Left lung (tissue), 10 donors: ENCODE results near the gene PLCL2. TPM values are rescaled to one million over a fixed set of nuclear protein-coding genes. Genes with fewer than 3 reads are reported as not detected.

Source experiments
- ATAC-seq: fragments of 200-7000 bp; cut with Tn5 transposase; one replicate; pipeline ENCODE4 v1.9.1; 2020; ENCODE audit warnings: moderate library complexity
- DNase-seq, 4 donors: peaks; one replicate each; pipeline ENCODE4 v3.0.0-alpha.2; 2013 to 2020
- H3K27ac ChIP-seq, 2 donors: fragments of 200-600 bp; sonication (generic) in 1 of 2; one replicate each; pipeline versions ENCODE4 v1.5.0 to v1.8.0; 2020 to 2021
- H3K27me3 ChIP-seq, 2 donors: fragments of 200-600 bp; sonication (generic) in 1 of 2; one replicate each; pipeline versions ENCODE4 v1.5.0 to v1.8.0; 2020 to 2021
- H3K36me3 ChIP-seq, 2 donors: fragments of 200-600 bp; sonication (generic) in 1 of 2; one replicate each; pipeline versions ENCODE4 v1.5.0 to v1.8.0; 2020 to 2021
- H3K4me1 ChIP-seq, 2 donors: fragments of 200-600 bp; one replicate each; pipeline ENCODE4 v1.8.0; 2021
- H3K4me3 ChIP-seq, 2 donors: fragments of 200-600 bp; sonication (generic) in 1 of 2; one replicate each; pipeline versions ENCODE4 v1.5.0 to v1.8.0; 2020 to 2021; ENCODE audit warnings: mild to moderate bottlenecking in 1 of 2
- H3K9me3 ChIP-seq, 2 donors: fragments of 200-600 bp; sonication (generic) in 1 of 2; one replicate each; pipeline versions ENCODE4 v1.5.0 to v1.8.0; 2020 to 2021
- intact Hi-C, 2 donors: fragments of 100-400 bp; cut with DNase I; formaldehyde crosslinking; loops; one replicate each; pipeline versions ENCODE4 v1.11.2 to v1.14.2; 2022
- polyA plus RNA-seq, 6 donors: library from polyadenylated mRNA; unstranded; fragments of 120-200 nt; gene quantifications; one replicate each; pipeline ENCODE4 v1.2.1, GENCODE V29; 2013; ENCODE audit not compliant: insufficient read length in 6 of 6
- total RNA-seq, 2 donors: library from RNA; stranded (reverse); fragmentation: NEBNext Ultra II Directional; extraction: Animal tissue kit (Norgen Biotek cat#: 25700); gene quantifications; one replicate each; pipeline ENCODE4 v1.2.1, GENCODE V29; 2021
- TF ChIP-seq, protein P1 (sequence below), 2 donors: fragments of 200-600 bp; sonication (generic) in 1 of 2; IDR thresholded peaks; one replicate each; pipeline versions ENCODE4 v1.5.0 to v1.8.0; 2021; ENCODE audit warnings: antibody characterized with exemption in 2 of 2
- donor health status: DM: no; HTN: yes; CAD: no.
- donor health status: DM: no; HTN: no; CAD: no.

Gene PLCL2
- total and polyA plus RNA-seq, 8 donors: 7.8 to 15.7 (median 10.1) TPM

DNA sequence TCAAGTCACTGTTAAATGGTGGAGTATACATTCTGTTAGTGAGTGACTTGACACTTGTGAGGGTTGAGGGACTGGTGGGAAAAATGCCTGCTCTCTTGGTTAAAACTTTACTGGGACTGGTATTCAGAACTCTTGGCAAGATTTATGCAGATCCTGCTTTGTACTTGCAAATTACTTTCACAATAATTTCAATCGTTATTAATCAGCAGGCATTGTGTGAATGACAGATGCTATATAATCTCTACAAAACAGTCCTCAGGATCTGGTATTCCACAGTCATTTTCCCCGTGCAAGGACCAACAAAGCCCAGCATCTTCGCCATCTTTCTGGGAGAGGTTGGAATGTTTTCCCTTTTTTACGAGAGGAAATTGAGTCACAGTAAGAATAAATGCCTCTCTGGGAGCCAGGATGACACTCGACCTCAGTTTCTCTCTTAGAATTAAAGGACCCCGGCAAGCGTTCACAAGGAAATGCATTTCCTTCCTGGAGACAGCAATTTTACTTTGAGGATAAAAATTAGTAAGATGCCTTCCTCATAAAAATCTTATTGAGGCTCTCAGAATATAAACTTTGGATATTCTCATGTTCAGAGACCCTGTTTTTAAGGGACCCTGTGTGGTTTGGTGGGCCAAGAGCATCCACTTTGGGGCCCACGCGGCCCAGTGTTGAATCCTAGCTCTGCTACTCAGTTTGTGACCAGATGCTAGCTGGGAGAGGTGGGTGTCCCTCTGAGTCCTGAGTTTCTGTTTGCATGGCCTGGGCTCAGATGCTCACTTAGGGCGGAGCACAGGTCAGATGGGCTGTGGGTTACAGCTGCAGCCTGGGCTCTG lies 45.3 kb upstream of the PLCL2 start:
- Histone ChIP-seq H3K4me1 (peaks cover 0 to 35% of the 10 kb centered on the region in 2 donors), H3K27ac (no peak overlapping the region), H3K27me3 (no peaks in the 10 kb centered on the region), H3K36me3 (no peaks in the 10 kb centered on the region), H3K4me3 (no peak overlapping the region), H3K9me3 (no peaks in the 10 kb centered on the region)
- TF ChIP-seq, protein P1, sequence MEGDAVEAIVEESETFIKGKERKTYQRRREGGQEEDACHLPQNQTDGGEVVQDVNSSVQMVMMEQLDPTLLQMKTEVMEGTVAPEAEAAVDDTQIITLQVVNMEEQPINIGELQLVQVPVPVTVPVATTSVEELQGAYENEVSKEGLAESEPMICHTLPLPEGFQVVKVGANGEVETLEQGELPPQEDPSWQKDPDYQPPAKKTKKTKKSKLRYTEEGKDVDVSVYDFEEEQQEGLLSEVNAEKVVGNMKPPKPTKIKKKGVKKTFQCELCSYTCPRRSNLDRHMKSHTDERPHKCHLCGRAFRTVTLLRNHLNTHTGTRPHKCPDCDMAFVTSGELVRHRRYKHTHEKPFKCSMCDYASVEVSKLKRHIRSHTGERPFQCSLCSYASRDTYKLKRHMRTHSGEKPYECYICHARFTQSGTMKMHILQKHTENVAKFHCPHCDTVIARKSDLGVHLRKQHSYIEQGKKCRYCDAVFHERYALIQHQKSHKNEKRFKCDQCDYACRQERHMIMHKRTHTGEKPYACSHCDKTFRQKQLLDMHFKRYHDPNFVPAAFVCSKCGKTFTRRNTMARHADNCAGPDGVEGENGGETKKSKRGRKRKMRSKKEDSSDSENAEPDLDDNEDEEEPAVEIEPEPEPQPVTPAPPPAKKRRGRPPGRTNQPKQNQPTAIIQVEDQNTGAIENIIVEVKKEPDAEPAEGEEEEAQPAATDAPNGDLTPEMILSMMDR (IDR thresholded peaks at IDR 0.05): no peak
- ATAC-seq: no peak
- intact Hi-C loops: no loop called here
- DNase-seq: no peak

DNA sequence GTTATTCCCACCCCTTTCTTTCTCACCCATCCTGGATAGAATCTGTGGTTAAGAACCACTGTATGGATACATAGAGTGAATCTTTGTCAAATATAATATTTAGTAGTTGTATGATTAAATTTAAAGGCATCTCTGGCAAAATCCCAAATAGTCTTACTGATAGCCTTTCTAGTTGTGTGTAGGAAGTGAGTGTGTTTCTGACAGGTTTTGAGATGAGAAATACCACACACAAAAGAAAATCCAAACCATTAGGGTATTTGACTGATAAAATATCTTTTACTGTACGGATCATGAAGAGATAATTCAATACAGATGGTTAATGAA lies 44.7 kb upstream of the PLCL2 start:
- intact Hi-C loops: no loop called here
- no peak overlapping the region for H3K27ac ChIP-seq
- ATAC-seq (no peak), DNase-seq (no peak)
- no peaks in the 10 kb centered on the region for H3K9me3 ChIP-seq
- peaks cover 0 to 41% of the 10 kb centered on the region in 2 donors for H3K4me1 ChIP-seq
- H3K36me3 ChIP-seq: no peaks in the 10 kb centered on the region
- no peaks in the 10 kb centered on the region for H3K27me3 ChIP-seq
- H3K4me3 ChIP-seq: no peak overlapping the region
- TF ChIP-seq, protein P1 (IDR thresholded peaks at IDR 0.05): no peak

DNA sequence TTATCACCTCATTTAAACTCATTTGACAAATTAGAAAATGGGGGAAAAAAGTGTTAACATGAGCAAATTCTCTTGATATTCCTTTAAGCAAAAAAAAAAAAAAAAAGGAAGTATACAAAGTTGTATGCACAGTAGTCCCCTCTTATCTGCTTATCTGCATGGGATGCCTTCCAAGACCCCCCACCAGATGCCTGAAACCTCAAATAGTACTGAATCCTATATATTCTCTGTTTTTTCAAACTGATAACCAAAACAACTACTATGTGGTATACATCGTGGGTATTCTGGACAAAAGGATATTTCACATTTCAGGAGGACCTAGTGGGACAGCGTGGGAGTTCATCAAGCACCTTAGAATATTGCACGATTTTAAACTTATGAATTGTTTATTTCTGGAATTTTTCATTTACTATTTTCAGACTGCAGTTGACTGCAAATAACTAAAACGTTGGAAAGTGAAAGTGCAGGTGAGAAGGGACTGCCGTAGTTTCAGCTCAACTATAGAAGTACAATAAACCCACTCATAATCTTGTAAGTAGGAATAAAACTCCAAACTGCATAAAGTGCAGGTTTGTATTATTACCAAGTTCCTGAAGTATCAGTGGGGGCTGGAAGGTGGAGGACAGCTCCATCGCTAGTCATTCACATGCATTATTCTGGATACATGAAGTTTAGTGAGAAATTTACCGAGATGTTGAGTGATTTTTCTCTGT lies 43.6 kb upstream of the PLCL2 start:
- Histone ChIP-seq H3K36me3 (no peaks in the 10 kb centered on the region), H3K27me3 (no peaks in the 10 kb centered on the region), H3K4me1 (peaks cover 0 to 44% of the 10 kb centered on the region in 2 donors), H3K4me3 (no peak overlapping the region), H3K27ac (peak overlapping the region in 1 of 2 donors; percentile 86), H3K9me3 (no peaks in the 10 kb centered on the region)
- no peak for ATAC-seq
- DNase-seq: no peak
- intact Hi-C loops: no loop called here
- TF ChIP-seq, protein P1 (IDR thresholded peaks at IDR 0.05): no peak

DNA sequence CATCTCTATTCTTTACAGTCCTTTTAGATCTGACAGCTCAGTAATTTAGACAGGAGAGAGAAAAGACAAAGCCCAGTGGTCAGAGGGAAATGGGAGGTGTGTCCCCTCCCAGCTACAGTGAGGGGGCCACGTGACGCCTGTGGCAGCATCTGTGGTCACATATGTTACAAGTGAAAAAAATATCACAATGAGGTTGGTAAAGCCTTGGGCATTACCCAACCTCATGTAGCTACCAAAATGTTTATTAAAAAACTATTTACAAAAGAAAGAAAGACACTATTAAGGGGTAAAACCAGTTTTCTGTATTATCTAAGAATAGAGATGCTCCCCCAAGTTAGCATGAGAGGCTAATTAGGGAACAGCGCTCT lies 42.9 kb upstream of the PLCL2 start:
- peak; percentile 56 for ATAC-seq

More for the DNA sequence above, 42.9 kb upstream of the PLCL2 start:
- no peak overlapping the region for H3K4me3 ChIP-seq
- intact Hi-C loops: no loop called here
- TF ChIP-seq, protein P1 (IDR thresholded peaks at IDR 0.05): no peak
- peak in 1 of 4 donors; percentile 86 for DNase-seq
- no peaks in the 10 kb centered on the region for H3K9me3 ChIP-seq
- no peaks in the 10 kb centered on the region for H3K36me3 ChIP-seq
- H3K4me1 ChIP-seq: peaks cover 0 to 50% of the 10 kb centered on the region in 2 donors
- H3K27ac ChIP-seq: peak overlapping the region; percentile 21 to 86
- no peaks in the 10 kb centered on the region for H3K27me3 ChIP-seq
